IMR-90 (cell line): ENCODE data around the gene LRIT2. TPM values are rescaled to one million over a fixed set of nuclear protein-coding genes. Genes with fewer than 3 reads are reported as not detected.
"Not testable (repeated sequence)": the region's sequence is repeated elsewhere in the genome, so short reads cannot be mapped to it uniquely, and the experiment has no call there.

Experiments used
- ATAC-seq: fragments of 200-7000 bp; cut with Tn5 transposase; 2 replicates; pipeline ENCODE4 v1.9.1; 2020; ENCODE audit warnings: low read depth, mild to moderate bottlenecking, moderate library complexity
- BruUV-seq: library from RNA; stranded (reverse); fragments of 400-500 nt; replicated peaks from 2 replicates; lab custom pipeline; 2021; lab: Mats Ljungman, UMichigan
- CTCF ChIA-PET: fragments of 300-600 bp; formaldehyde crosslinking; extraction: SDS; loops from one replicate; lab custom pipeline; 2021; ENCODE audit warnings: antibody characterized with exemption; lab: Yijun Ruan, JAX
- POLR2A ChIA-PET: fragments of 300-600 bp; sonication (Branson Sonifier 250); formaldehyde crosslinking; loops from one replicate; lab custom pipeline; 2022; ENCODE audit warnings: antibody characterized with exemption; ENCODE audit not compliant: unreplicated experiment; lab: Charles Lee
- DNase-seq: peaks from one replicate; pipeline ENCODE4 v3.0.0; 2013
- H2AFZ ChIP-seq: replicated peaks from 2 replicates; pipeline ENCODE3; 2013; ENCODE audit warnings: low read length, mild to moderate bottlenecking; ENCODE audit not compliant: poor library complexity
- H2AK5ac ChIP-seq: 2 replicates; pipeline ENCODE4 v1.6.1; 2013; ENCODE audit warnings: low read depth, low read length, inconsistent platforms
- H2AK9ac ChIP-seq: replicated peaks from 2 replicates; pipeline ENCODE3; 2013; ENCODE audit warnings: mild to moderate bottlenecking, low read depth, low read length, moderate library complexity; ENCODE audit not compliant: poor library complexity
- H2BK120ac ChIP-seq: 2 replicates; pipeline ENCODE4 v1.6.1; 2013; ENCODE audit warnings: low read depth, low read length, inconsistent platforms
- H2BK15ac ChIP-seq: 3 replicates; pipeline ENCODE4 v1.6.1; 2013; ENCODE audit warnings: low read depth, low read length, inconsistent platforms
- H2BK20ac ChIP-seq: 2 replicates; pipeline ENCODE4 v1.6.1; 2013; ENCODE audit warnings: low read depth, mild to moderate bottlenecking, inconsistent platforms, low read length, moderate library complexity
- H2BK5ac ChIP-seq: 2 replicates; pipeline ENCODE4 v1.6.1; 2013; ENCODE audit warnings: mild to moderate bottlenecking, low read depth, low read length, inconsistent platforms; ENCODE audit not compliant: poor library complexity, severe bottlenecking
- H3K14ac ChIP-seq: replicated peaks from 2 replicates; pipeline ENCODE4 v1.6.1; 2013; ENCODE audit warnings: low read depth, low read length, inconsistent platforms
- H3K18ac ChIP-seq: 2 replicates; pipeline ENCODE4 v1.6.1; 2013; ENCODE audit warnings: low read depth, low read length, control low read depth
- H3K23ac ChIP-seq: 2 replicates; pipeline ENCODE4 v1.6.1; 2013; ENCODE audit warnings: low read depth, low read length, inconsistent platforms
- H3K27ac ChIP-seq: 2 replicates; pipeline ENCODE4 v1.5.1; 2013; ENCODE audit warnings: mild to moderate bottlenecking, control low read depth, low read length; ENCODE audit not compliant: insufficient read depth
- H3K27me3 ChIP-seq: 2 replicates; pipeline ENCODE4 v1.6.1; 2013; ENCODE audit warnings: low read length; ENCODE audit not compliant: control insufficient read depth, insufficient read depth
- H3K36me3 ChIP-seq: 2 replicates; pipeline ENCODE4 v1.6.1; 2013; ENCODE audit warnings: low read length, mixed read lengths; ENCODE audit not compliant: control insufficient read depth, insufficient read depth
- H3K4ac ChIP-seq: 2 replicates; pipeline ENCODE4 v1.6.1; 2013; ENCODE audit warnings: low read depth, low read length, inconsistent platforms
- H3K4me1 ChIP-seq: 2 replicates; pipeline ENCODE4 v1.6.1; 2013; ENCODE audit warnings: low read length, mixed read lengths; ENCODE audit not compliant: control insufficient read depth, insufficient read depth
- H3K4me2 ChIP-seq: 2 replicates; pipeline ENCODE4 v1.6.1; 2013; ENCODE audit warnings: low read depth, mild to moderate bottlenecking, control low read depth, low read length, moderate library complexity
- H3K4me3 ChIP-seq: 2 replicates; pipeline ENCODE4 v1.5.1; 2013; ENCODE audit warnings: low read depth, mild to moderate bottlenecking, control low read depth, low read length, moderate library complexity; ENCODE audit not compliant: insufficient read depth
- H3K56ac ChIP-seq: 2 replicates; pipeline ENCODE4 v1.6.1; 2013; ENCODE audit warnings: low read length, inconsistent platforms; ENCODE audit not compliant: insufficient read depth; ENCODE audit errors: extremely low read depth
- H3K79me1 ChIP-seq, 2 experiments: 2 replicates each; pipeline ENCODE4 v1.6.1; 2013; ENCODE audit warnings: low read length in 2 of 2, inconsistent platforms in 1 of 2, low read depth in 1 of 2
- H3K9ac ChIP-seq: 2 replicates; pipeline ENCODE4 v1.6.1; 2013; ENCODE audit warnings: low read depth, low read length, control low read depth
- H3K9me1 ChIP-seq: 2 replicates; pipeline ENCODE4 v1.6.1; 2013; ENCODE audit warnings: low read length, inconsistent platforms; ENCODE audit not compliant: insufficient read depth
- H3K9me3 ChIP-seq: 2 replicates; pipeline ENCODE4 v1.6.1; 2013; ENCODE audit warnings: low read length; ENCODE audit not compliant: control insufficient read depth, insufficient read depth
- H4K20me1 ChIP-seq: 2 replicates; pipeline ENCODE4 v1.6.1; 2013; ENCODE audit warnings: low read length, inconsistent platforms; ENCODE audit not compliant: insufficient read depth
- H4K5ac ChIP-seq: 2 replicates; pipeline ENCODE4 v1.6.1; 2013; ENCODE audit warnings: mild to moderate bottlenecking, low read depth, low read length, control low read depth
- H4K8ac ChIP-seq, 2 experiments: 2 replicates each; pipeline ENCODE4 v1.6.1; 2013; ENCODE audit warnings: low read depth in 2 of 2, low read length in 2 of 2, control low read depth in 1 of 2, inconsistent platforms in 1 of 2
- H4K91ac ChIP-seq: 2 replicates; pipeline ENCODE4 v1.6.1; 2013; ENCODE audit warnings: low read depth, low read length, inconsistent platforms; ENCODE audit not compliant: insufficient read depth
- WGBS, 2 experiments: methylation state at CpG; one replicate each; pipeline versions ENCODE4 v1.1.5 to v1.1.7; 2013; ENCODE audit warnings: missing lambda C conversion rate in 2 of 2; ENCODE audit not compliant: insufficient read length in 1 of 2; ENCODE audit errors: extremely low coverage in 2 of 2; 5-methylcytosine and 5-hydroxymethylcytosine counted together
- dilution Hi-C: fragments of 300-500 bp; cut with HindIII; formaldehyde crosslinking; loops from one replicate; pipeline ENCODE4 v1.14.3; 2018; ENCODE audit warnings: low sequenced_read_pairs; ENCODE audit not compliant: unreplicated experiment
- in situ Hi-C: fragments of 300-500 bp; cut with MboI; formaldehyde crosslinking; loops from 3 replicates; pipeline ENCODE4 v1.14.3; 2019; ENCODE audit warnings: low sequenced_read_pairs, inconsistent platforms, mixed read lengths
- intact Hi-C: fragments of 100-400 bp; cut with micrococcal nuclease; formaldehyde crosslinking; loops from 2 replicates; pipeline ENCODE4 v1.10.0; 2022
- polyA plus RNA-seq, 3 experiments: library from polyadenylated mRNA; depleted of rRNA; stranded (reverse); fragments of >200 nt; gene quantifications; 2 replicates each; pipeline ENCODE4 v1.2.3, GENCODE V29; 2012; ENCODE audit warnings: low replicate concordance in 1 of 3
- total RNA-seq: library from RNA; depleted of rRNA; stranded (reverse); fragments of >200 nt; gene quantifications from 2 replicates; pipeline ENCODE4 v1.2.3, GENCODE V29; 2012

LRIT2 gene
- total and polyA plus RNA-seq, 2 of the 4 experiments (the other 2 are of a cell fraction): not detected

DNA sequence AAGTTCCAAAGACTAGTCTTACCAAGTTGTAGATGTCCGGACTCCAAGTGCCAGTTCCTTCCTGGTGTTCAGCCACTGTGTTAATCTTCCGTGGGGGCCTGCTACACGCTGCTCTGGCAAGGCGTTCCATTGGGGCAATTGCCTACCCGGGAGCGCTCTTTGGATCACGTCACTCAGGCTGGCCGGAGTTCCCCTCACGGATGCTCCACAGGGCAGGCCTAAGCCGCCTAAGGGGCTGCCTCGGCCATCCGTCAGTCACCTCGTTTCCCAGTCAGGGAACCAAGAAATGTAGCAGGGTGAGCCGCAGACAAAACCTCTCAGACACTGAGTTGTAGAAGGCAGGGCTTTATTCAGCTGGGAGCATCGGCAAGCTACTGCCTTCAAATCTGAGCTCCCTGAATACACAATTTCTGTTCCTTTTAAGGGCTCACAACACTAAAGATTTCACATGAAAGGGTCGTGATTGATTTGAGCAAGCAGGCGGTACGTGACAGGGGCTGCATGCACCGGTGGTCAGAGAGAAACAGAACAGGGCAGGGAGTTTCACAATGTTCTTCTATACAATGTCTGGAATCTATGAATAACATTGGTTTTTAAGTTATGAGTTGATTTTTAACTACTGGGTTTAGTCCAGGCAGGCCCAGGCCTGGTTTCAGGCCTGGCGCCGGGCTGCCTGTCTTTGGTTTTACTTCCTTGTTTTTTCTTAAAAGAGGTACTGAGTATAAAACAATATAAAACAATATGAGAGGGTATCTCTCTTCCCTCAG, 53.5 kb downstream of the LRIT2 start:
- H2BK20ac ChIP-seq, H2BK5ac ChIP-seq, H3K14ac ChIP-seq, H3K9me3 ChIP-seq, POLR2A ChIA-PET, H3K4me2 ChIP-seq, H4K8ac ChIP-seq, in situ Hi-C loops, ATAC-seq, H2BK15ac ChIP-seq, H3K36me3 ChIP-seq, BruUV-seq, H2AFZ ChIP-seq, H3K18ac ChIP-seq, H3K79me1 ChIP-seq, intact Hi-C loops, H4K20me1 ChIP-seq, H3K27me3 ChIP-seq, H3K9ac ChIP-seq, H4K5ac ChIP-seq, H2BK120ac ChIP-seq, DNase-seq, H2AK9ac ChIP-seq, H4K91ac ChIP-seq, H3K9me1 ChIP-seq, H3K4me3 ChIP-seq, dilution Hi-C loops, H3K23ac ChIP-seq, H3K27ac ChIP-seq, H3K4me1 ChIP-seq, CTCF ChIA-PET, H2AK5ac ChIP-seq, H3K4ac ChIP-seq, H3K56ac ChIP-seq: not testable (repeated sequence)
- WGBS, 2 experiments: 87% methylated on average over 4 of the region's 21 CpGs; no CpG with 5 or more reads in 1 of the 2 experiments

GRCh38 chr10:84171237-84171636, 54.1 kb downstream of the LRIT2 start:
- POLR2A ChIA-PET, H3K23ac ChIP-seq, H2BK120ac ChIP-seq, H3K9ac ChIP-seq, H4K5ac ChIP-seq, dilution Hi-C loops, H2AK9ac ChIP-seq, H4K20me1 ChIP-seq, DNase-seq, intact Hi-C loops, in situ Hi-C loops, H3K27me3 ChIP-seq, BruUV-seq, H3K9me3 ChIP-seq, H4K91ac ChIP-seq, H3K9me1 ChIP-seq, H3K18ac ChIP-seq, H2AFZ ChIP-seq, H3K4ac ChIP-seq, H2BK5ac ChIP-seq, H4K8ac ChIP-seq, H3K14ac ChIP-seq, H3K4me2 ChIP-seq, H2AK5ac ChIP-seq, H2BK15ac ChIP-seq, ATAC-seq, H3K36me3 ChIP-seq, H3K79me1 ChIP-seq, H3K27ac ChIP-seq, H3K56ac ChIP-seq, H3K4me3 ChIP-seq, H2BK20ac ChIP-seq, H3K4me1 ChIP-seq, CTCF ChIA-PET: not testable (repeated sequence)
- no CpG with 5 or more reads among the region's 2 CpGs for WGBS, 2 experiments
